ENCODE data around the gene APOE. TPM values are rescaled to one million over a fixed set of nuclear protein-coding genes. Genes with fewer than 3 reads are reported as not detected.
"Not testable (repeated sequence)": the region's sequence is repeated elsewhere in the genome, so short reads cannot be mapped to it uniquely, and the experiment has no call there.

APOE gene
- 285 to 290 TPM (median 289 TPM) in 3 replicates for total RNA-seq

- H3K27ac Mint-ChIP-seq: peak within 1 kb of the TSS; percentile 85
Observed at GRCh38 chr19:44905437-44906160, at the start of gene APOE. APOE (plus strand) TSS chr19:44905796; CDS start chr19:44906625, 829 bp downstream.

GRCh38 chr19:44856421-44857083 is 49.0 kb upstream of the APOE start:
- Mint-ChIP-seq H3K36me3 (peaks cover 33% of the 10 kb centered on the region), H3K4me3 (no peak overlapping the region), H3K9me3 (no peaks in the 10 kb centered on the region), H3K27ac (peak overlapping the region; percentile 66), H3K4me1 (peaks cover 18% of the 10 kb centered on the region), H3K27me3 (ENCODE audit: low read depth) (no peaks in the 10 kb centered on the region)
- DNase-seq (ENCODE audit: low spot score in 2 of 2, unreplicated experiment in 2 of 2): no peak
- TF ChIP-seq CTCF (IDR thresholded peaks at IDR 0.05; ENCODE audit: unreplicated experiment): no peak

More at GRCh38 chr19:44905437-44906160, at the start of gene APOE:
- no peak for TF ChIP-seq CTCF (IDR thresholded peaks at IDR 0.05; ENCODE audit: unreplicated experiment)
- Mint-ChIP-seq H3K4me3 (peak within 1 kb of the TSS; percentile 77), H3K36me3 (peaks cover 12% of the 10 kb centered on the region), H3K9me3 (no peaks in the 10 kb centered on the region), H3K4me1 (peaks cover 22% of the 10 kb centered on the region), H3K27me3 (ENCODE audit: low read depth) (no peaks in the 10 kb centered on the region)
- DNase-seq (ENCODE audit: low spot score in 2 of 2, unreplicated experiment in 2 of 2): peak in 1 of 2 experiments; percentile 48

- no peak overlapping the region for H3K4me3 Mint-ChIP-seq
- H3K4me1 Mint-ChIP-seq: peaks cover 14% of the 10 kb centered on the region
- no peak for TF ChIP-seq CTCF (IDR thresholded peaks at IDR 0.05; ENCODE audit: unreplicated experiment)
- no peaks in the 10 kb centered on the region for H3K9me3 Mint-ChIP-seq
- H3K27me3 Mint-ChIP-seq (ENCODE audit: low read depth): no peaks in the 10 kb centered on the region
- no peak for DNase-seq (ENCODE audit: low spot score in 2 of 2, unreplicated experiment in 2 of 2)
- H3K27ac Mint-ChIP-seq: no peak overlapping the region
- H3K36me3 Mint-ChIP-seq: peaks cover 37% of the 10 kb centered on the region
Observed at GRCh38 chr19:44857837-44858236, 47.8 kb upstream of the APOE start.

- H3K9me3 Mint-ChIP-seq; DNase-seq (ENCODE audit: low spot score in 2 of 2, unreplicated experiment in 2 of 2); H3K27me3 Mint-ChIP-seq (ENCODE audit: low read depth); H3K4me3 Mint-ChIP-seq: not testable (repeated sequence)
- peaks cover 40% of the 10 kb centered on the region for H3K36me3 Mint-ChIP-seq
- H3K4me1 Mint-ChIP-seq: peaks cover 10% of the 10 kb centered on the region
- peak overlapping the region; percentile 81 for H3K27ac Mint-ChIP-seq
Observed at GRCh38 chr19:44861576-44861975, 44.0 kb upstream of the APOE start.

- no peaks in the 10 kb centered on the region for H3K27me3 Mint-ChIP-seq (ENCODE audit: low read depth)
- H3K27ac Mint-ChIP-seq: no peak overlapping the region
- no peak overlapping the region for H3K4me3 Mint-ChIP-seq
- peaks cover 50% of the 10 kb centered on the region for H3K36me3 Mint-ChIP-seq
- DNase-seq (ENCODE audit: low spot score in 2 of 2, unreplicated experiment in 2 of 2): no peak
- no peaks in the 10 kb centered on the region for H3K9me3 Mint-ChIP-seq
- peaks cover 10% of the 10 kb centered on the region for H3K4me1 Mint-ChIP-seq
- TF ChIP-seq CTCF (IDR thresholded peaks at IDR 0.05; ENCODE audit: unreplicated experiment): no peak
Observed at GRCh38 chr19:44863990-44864389, 41.6 kb upstream of the APOE start.

- peaks cover 50% of the 10 kb centered on the region for H3K36me3 Mint-ChIP-seq
- no peak for TF ChIP-seq CTCF (IDR thresholded peaks at IDR 0.05; ENCODE audit: unreplicated experiment)
- no peaks in the 10 kb centered on the region for H3K9me3 Mint-ChIP-seq
- H3K4me1 Mint-ChIP-seq: peaks cover 10% of the 10 kb centered on the region
- no peaks in the 10 kb centered on the region for H3K27me3 Mint-ChIP-seq (ENCODE audit: low read depth)
- H3K4me3 Mint-ChIP-seq: no peak overlapping the region
- H3K27ac Mint-ChIP-seq: peak overlapping the region; percentile 43
- DNase-seq (ENCODE audit: low spot score in 2 of 2, unreplicated experiment in 2 of 2): no peak
Observed at GRCh38 chr19:44865196-44865767, 40.3 kb upstream of the APOE start.

Measured in mesothelial cell of epicardium (in vitro differentiated cells).